ENCODE measurements around the gene TIMM17B. TPM values are rescaled to one million over a fixed set of nuclear protein-coding genes. Genes with fewer than 3 reads are reported as not detected.

Gene TIMM17B
- 64.7 to 68.2 TPM (median 67.6 TPM) in 3 replicates for total RNA-seq

DNA sequence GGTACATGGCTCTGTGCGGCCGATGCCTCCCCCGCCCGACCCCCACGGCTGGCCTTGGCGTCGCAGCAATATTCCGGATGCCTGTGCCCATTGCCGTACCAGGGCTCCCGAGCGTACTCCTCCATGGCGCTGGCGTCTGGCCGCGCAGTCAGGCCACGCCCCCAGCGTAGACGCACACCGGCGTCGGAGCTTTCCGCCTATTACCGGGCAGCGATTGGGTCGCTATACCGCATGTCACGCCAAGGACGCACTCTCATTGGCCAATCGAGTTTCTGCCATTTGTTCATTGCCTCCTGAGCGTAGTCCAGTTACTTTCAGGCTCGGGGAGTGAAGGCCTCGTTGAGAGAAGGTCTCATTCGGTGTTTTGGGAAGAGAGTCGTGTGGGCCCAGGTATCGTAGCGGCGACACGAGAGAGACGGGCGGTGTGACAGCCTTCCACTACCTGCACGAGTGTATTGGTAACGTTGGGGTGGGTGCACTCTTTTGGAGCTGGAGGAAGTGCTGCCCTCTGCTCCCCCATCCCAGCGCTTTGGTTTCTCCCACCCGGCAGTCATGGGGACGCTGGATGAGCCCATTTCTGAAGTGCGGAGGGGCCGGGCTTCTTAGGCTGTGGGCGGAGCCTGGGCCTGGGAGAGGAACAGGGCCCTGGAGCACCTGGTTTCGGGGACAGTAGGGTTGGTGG lies at the start of gene TIMM17B, which contains the start of gene PQBP1:
TSS of gene TIMM17B (minus strand) at position 144 of the 682 bp plus-strand sequence. CDS start at position 125, 19 bp downstream.
TSS of gene PQBP1 (plus strand) at position 306 of the 682 bp plus-strand sequence. CDS start 580 bp downstream, outside the sequence.
- peak; percentile 77 to 87 for DNase-seq (ENCODE audit: low spot score in 2 of 2, unreplicated experiment in 2 of 2)
- Mint-ChIP-seq H3K36me3 (peaks cover 15% of the 10 kb centered on the region), H3K27ac (peak within 1 kb of the TSS; percentile 98), H3K4me3 (peak within 1 kb of the TSS; percentile 79), H3K27me3 (ENCODE audit: low read depth) (no peaks in the 10 kb centered on the region), H3K4me1 (peaks cover 18% of the 10 kb centered on the region), H3K9me3 (no peaks in the 10 kb centered on the region)
- TF ChIP-seq, protein P1, sequence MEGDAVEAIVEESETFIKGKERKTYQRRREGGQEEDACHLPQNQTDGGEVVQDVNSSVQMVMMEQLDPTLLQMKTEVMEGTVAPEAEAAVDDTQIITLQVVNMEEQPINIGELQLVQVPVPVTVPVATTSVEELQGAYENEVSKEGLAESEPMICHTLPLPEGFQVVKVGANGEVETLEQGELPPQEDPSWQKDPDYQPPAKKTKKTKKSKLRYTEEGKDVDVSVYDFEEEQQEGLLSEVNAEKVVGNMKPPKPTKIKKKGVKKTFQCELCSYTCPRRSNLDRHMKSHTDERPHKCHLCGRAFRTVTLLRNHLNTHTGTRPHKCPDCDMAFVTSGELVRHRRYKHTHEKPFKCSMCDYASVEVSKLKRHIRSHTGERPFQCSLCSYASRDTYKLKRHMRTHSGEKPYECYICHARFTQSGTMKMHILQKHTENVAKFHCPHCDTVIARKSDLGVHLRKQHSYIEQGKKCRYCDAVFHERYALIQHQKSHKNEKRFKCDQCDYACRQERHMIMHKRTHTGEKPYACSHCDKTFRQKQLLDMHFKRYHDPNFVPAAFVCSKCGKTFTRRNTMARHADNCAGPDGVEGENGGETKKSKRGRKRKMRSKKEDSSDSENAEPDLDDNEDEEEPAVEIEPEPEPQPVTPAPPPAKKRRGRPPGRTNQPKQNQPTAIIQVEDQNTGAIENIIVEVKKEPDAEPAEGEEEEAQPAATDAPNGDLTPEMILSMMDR (IDR thresholded peaks at IDR 0.05; ENCODE audit: unreplicated experiment), result no peak

DNA sequence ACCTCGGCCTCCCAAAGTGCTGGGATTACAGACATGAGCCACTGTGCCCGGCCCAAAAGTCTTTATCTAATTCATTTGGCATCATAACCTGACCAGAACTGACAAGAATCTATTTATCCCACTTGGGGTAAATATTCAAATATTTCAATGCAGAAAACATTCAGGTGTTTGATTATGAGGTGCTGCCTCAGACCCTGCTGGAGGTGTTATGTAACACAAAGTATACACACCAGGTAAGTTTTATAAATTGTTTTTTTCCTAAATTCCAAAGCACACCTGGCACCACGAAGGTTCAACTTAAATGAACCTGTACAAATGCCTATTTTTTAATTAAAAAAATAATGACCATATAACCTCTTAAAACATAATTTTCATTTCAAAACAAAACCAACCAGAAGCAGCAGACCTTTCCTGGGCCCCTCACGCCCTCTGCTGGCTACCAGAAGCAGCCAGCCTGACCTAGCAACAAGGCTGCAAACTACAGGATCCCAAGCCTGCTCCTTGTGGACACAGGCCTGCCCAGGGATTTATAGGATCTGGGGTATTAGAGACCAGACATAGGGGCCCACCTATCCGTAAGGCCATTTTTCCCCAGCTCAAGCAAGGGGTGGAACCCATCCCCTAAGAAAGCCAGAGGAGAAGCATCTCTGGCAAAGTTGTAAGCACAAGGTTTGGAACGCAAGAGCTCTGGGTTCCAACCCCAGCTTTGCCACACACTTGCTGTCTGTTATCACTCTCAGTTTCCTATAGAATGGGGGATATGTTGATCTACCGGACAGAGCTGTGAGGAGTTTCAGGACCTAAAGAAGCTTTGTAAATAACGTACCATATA lies 48.2 kb upstream of the TIMM17B start:
- Mint-ChIP-seq H3K36me3 (peaks cover 5% of the 10 kb centered on the region), H3K9me3 (peaks cover 19% of the 10 kb centered on the region), H3K27me3 (ENCODE audit: low read depth) (no peaks in the 10 kb centered on the region), H3K27ac (peak overlapping the region; percentile 16), H3K4me3 (no peak overlapping the region), H3K4me1 (no peaks in the 10 kb centered on the region)
- TF ChIP-seq, protein P1 (IDR thresholded peaks at IDR 0.05; ENCODE audit: unreplicated experiment), result no peak
- peak in 1 of 2 experiments; percentile 46 for DNase-seq (ENCODE audit: low spot score in 2 of 2, unreplicated experiment in 2 of 2)

DNA sequence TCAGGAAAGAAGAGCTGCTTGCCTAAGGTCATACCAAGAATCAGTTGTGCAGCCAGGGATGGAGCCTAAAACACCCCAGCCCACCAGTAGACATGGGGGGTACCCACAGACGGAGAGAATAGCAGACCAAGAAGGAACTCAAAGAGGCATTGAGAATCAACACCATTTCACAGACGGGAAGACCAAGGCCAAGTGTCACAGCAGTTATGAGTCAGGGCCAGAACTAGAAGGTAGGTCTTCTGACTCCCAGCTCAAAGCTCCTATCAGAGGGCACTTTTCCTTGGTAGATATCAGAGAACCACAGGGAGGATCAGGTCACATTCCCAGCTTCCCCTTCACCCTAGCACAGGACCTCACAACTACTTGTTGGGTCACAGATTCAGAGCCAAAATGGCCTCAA lies 45.3 kb upstream of the TIMM17B start:
- H3K9me3 Mint-ChIP-seq, result peaks cover 17% of the 10 kb centered on the region

DNA sequence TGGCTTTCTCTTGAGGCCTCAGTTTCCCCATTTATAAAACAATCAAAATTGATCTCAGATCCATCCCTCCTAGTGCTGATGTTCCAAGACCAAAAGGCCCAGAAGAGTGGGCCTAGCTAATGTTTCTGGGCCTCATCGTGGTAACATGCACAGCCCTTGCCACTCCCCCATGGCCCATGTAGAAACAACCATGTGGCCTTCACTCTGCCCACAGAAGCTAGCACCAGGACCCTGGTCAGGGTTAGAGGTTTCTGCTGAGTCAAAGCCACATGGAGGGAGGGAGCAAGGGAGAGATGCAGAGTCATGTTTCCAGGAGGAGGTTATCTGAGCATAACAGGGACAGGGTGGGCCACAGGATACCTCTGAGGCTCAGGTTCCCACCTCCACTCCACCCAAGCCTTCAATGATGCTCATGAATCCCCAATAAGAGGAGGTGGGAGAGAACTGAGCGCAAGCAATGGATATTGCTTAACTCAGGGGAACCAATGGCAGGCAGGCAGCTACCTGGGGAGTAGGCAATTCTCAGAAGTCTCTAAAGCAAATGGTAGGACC lies 42.9 kb upstream of the TIMM17B start:
- Mint-ChIP-seq H3K27ac (no peak overlapping the region), H3K36me3 (peaks cover 3% of the 10 kb centered on the region), H3K4me3 (no peak overlapping the region), H3K27me3 (ENCODE audit: low read depth) (no peaks in the 10 kb centered on the region), H3K9me3 (peaks cover 21% of the 10 kb centered on the region), H3K4me1 (no peaks in the 10 kb centered on the region)
- TF ChIP-seq, protein P1 (IDR thresholded peaks at IDR 0.05; ENCODE audit: unreplicated experiment), result no peak
- no peak for DNase-seq (ENCODE audit: low spot score in 2 of 2, unreplicated experiment in 2 of 2)

More for the DNA sequence above, 45.3 kb upstream of the TIMM17B start:
- no peak overlapping the region for H3K4me3 Mint-ChIP-seq
- peaks cover 3% of the 10 kb centered on the region for H3K36me3 Mint-ChIP-seq
- TF ChIP-seq, protein P1 (IDR thresholded peaks at IDR 0.05; ENCODE audit: unreplicated experiment), result no peak
- no peaks in the 10 kb centered on the region for H3K4me1 Mint-ChIP-seq
- DNase-seq (ENCODE audit: low spot score in 2 of 2, unreplicated experiment in 2 of 2), result no peak
- no peak overlapping the region for H3K27ac Mint-ChIP-seq
- H3K27me3 Mint-ChIP-seq (ENCODE audit: low read depth), result no peaks in the 10 kb centered on the region

DNA sequence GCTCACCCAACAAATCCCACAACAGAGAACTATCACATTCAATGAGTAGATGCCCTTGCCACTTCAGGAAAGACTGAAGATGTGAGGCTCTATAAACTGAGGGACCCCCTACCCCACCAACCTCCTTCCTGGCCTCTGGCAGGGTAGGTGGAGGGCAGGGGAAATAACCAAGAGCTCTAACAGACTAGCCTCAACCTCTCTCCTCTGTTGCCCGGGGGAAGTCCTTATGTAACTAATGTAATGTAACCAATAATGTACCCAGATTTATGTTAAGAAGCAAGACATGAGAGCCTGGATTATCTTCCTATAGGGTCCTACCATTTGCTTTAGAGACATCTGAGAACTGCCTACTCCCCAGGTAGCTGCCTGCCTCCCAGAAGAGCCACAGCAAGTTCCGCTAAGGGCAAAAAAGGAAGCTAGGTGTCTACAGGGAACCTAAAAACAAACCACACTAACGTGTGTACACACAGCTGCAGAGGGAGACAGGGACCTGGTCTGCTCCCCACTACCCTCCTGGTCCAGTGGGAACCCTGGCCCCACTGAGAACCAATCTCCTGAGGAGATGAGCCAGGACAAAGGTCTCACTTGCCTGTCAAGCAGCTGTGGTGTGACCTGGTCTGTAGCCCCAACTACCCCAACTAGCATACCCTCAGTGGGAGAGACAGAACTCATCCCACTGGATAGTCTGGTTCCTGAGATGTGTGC lies 42.1 kb upstream of the TIMM17B start:
- peaks cover 23% of the 10 kb centered on the region for H3K9me3 Mint-ChIP-seq
- no peak overlapping the region for H3K27ac Mint-ChIP-seq
- H3K4me1 Mint-ChIP-seq, result no peaks in the 10 kb centered on the region
- no peak overlapping the region for H3K4me3 Mint-ChIP-seq
- H3K36me3 Mint-ChIP-seq, result peaks cover 9% of the 10 kb centered on the region
- no peak for DNase-seq (ENCODE audit: low spot score in 2 of 2, unreplicated experiment in 2 of 2)
- TF ChIP-seq, protein P1 (IDR thresholded peaks at IDR 0.05; ENCODE audit: unreplicated experiment), result no peak
- H3K27me3 Mint-ChIP-seq (ENCODE audit: low read depth), result no peaks in the 10 kb centered on the region
